ENCODE results near the gene SMG7.
A peak's percentile ranks its signal among the peaks of the same experiment; 100 is the strongest.

Gene SMG7

GRCh38 chr1:183454377-183454776 lies 17.9 kb upstream of the SMG7 start:
- peaks cover 5% of the 10 kb centered on the region for H3K36me3 Mint-ChIP-seq (ENCODE audit: insufficient read depth)

GRCh38 chr1:183456826-183457225 lies 15.5 kb upstream of the SMG7 start:
- Mint-ChIP-seq H3K4me3 (no peak overlapping the region), H3K27ac (no peak overlapping the region), H3K4me1 (ENCODE audit: low read depth in 2 of 2) (no peaks in the 10 kb centered on the region), H3K27me3 (peaks cover 71 to 77% of the 10 kb centered on the region in 2 donors), H3K36me3 (ENCODE audit: insufficient read depth) (peaks cover 5% of the 10 kb centered on the region), H3K9me3 (no peaks in the 10 kb centered on the region)
- DNase-seq (no peak), ATAC-seq (replicated peaks) (no peak)

More at GRCh38 chr1:183454377-183454776, 17.9 kb upstream of the SMG7 start:
- Mint-ChIP-seq H3K27ac (no peak overlapping the region), H3K4me1 (ENCODE audit: low read depth in 2 of 2) (no peaks in the 10 kb centered on the region), H3K9me3 (no peaks in the 10 kb centered on the region), H3K27me3 (peaks cover 50 to 54% of the 10 kb centered on the region in 2 donors), H3K4me3 (no peak overlapping the region)
- DNase-seq = no peak
- no peak for ATAC-seq (replicated peaks)

- H3K36me3 Mint-ChIP-seq (ENCODE audit: insufficient read depth) = peaks cover 5% of the 10 kb centered on the region
- no peaks in the 10 kb centered on the region for H3K4me1 Mint-ChIP-seq (ENCODE audit: low read depth in 2 of 2)
- no peak overlapping the region for H3K27ac Mint-ChIP-seq
- no peak overlapping the region for H3K4me3 Mint-ChIP-seq
- ATAC-seq (replicated peaks) = no peak
- H3K27me3 Mint-ChIP-seq = peaks cover 77 to 83% of the 10 kb centered on the region in 2 donors
- no peak for DNase-seq
- no peaks in the 10 kb centered on the region for H3K9me3 Mint-ChIP-seq
Measured at GRCh38 chr1:183457449-183457848, 14.8 kb upstream of the SMG7 start.

GRCh38 chr1:183460596-183460995 lies 11.7 kb upstream of the SMG7 start:
- no peaks in the 10 kb centered on the region for H3K9me3 Mint-ChIP-seq
- no peak for ATAC-seq (replicated peaks)
- peaks cover 81 to 88% of the 10 kb centered on the region in 2 donors for H3K27me3 Mint-ChIP-seq
- no peak overlapping the region for H3K4me3 Mint-ChIP-seq
- peaks cover 5% of the 10 kb centered on the region for H3K36me3 Mint-ChIP-seq (ENCODE audit: insufficient read depth)
- H3K27ac Mint-ChIP-seq = no peak overlapping the region
- H3K4me1 Mint-ChIP-seq (ENCODE audit: low read depth in 2 of 2) = no peaks in the 10 kb centered on the region
- no peak for DNase-seq

GRCh38 chr1:183461350-183461749 lies 10.9 kb upstream of the SMG7 start:
- H3K36me3 Mint-ChIP-seq (ENCODE audit: insufficient read depth) = peaks cover 5% of the 10 kb centered on the region
- H3K9me3 Mint-ChIP-seq = no peaks in the 10 kb centered on the region
- H3K27me3 Mint-ChIP-seq = peaks cover 75 to 85% of the 10 kb centered on the region in 2 donors
- no peak for ATAC-seq (replicated peaks)
- no peaks in the 10 kb centered on the region for H3K4me1 Mint-ChIP-seq (ENCODE audit: low read depth in 2 of 2)
- H3K27ac Mint-ChIP-seq = no peak overlapping the region
- DNase-seq = no peak
- no peak overlapping the region for H3K4me3 Mint-ChIP-seq

GRCh38 chr1:183463566-183463965 lies 8.7 kb upstream of the SMG7 start:
- Mint-ChIP-seq H3K36me3 (ENCODE audit: insufficient read depth) (peaks cover 5% of the 10 kb centered on the region), H3K9me3 (no peaks in the 10 kb centered on the region), H3K27ac (no peak overlapping the region), H3K4me3 (no peak overlapping the region), H3K4me1 (ENCODE audit: low read depth in 2 of 2) (no peaks in the 10 kb centered on the region), H3K27me3 (peaks cover 57 to 65% of the 10 kb centered on the region in 2 donors)
- DNase-seq (no peak), ATAC-seq (replicated peaks) (no peak)

- Mint-ChIP-seq H3K9me3 (no peaks in the 10 kb centered on the region), H3K4me1 (ENCODE audit: low read depth in 2 of 2) (peaks cover 5 to 9% of the 10 kb centered on the region in 2 donors), H3K27me3 (peaks cover 32 to 34% of the 10 kb centered on the region in 2 donors), H3K27ac (no peak overlapping the region), H3K4me3 (no peak overlapping the region), H3K36me3 (ENCODE audit: insufficient read depth) (peaks cover 18% of the 10 kb centered on the region)
- no peak for DNase-seq
- ATAC-seq (replicated peaks) = no peak
Measured at GRCh38 chr1:183466781-183467180, 5.5 kb upstream of the SMG7 start.

- Mint-ChIP-seq H3K9me3 (no peaks in the 10 kb centered on the region), H3K4me3 (no peak overlapping the region), H3K4me1 (ENCODE audit: low read depth in 2 of 2) (peaks cover 8 to 12% of the 10 kb centered on the region in 2 donors), H3K27ac (no peak overlapping the region), H3K27me3 (peaks cover 23 to 25% of the 10 kb centered on the region in 2 donors), H3K36me3 (ENCODE audit: insufficient read depth) (peaks cover 27% of the 10 kb centered on the region)
- ATAC-seq (replicated peaks) (no peak), DNase-seq (no peak)
Measured at GRCh38 chr1:183467687-183468086, 4.6 kb upstream of the SMG7 start.

- peaks cover 3 to 6% of the 10 kb centered on the region in 2 donors for H3K27me3 Mint-ChIP-seq
- peaks cover 30% of the 10 kb centered on the region for H3K36me3 Mint-ChIP-seq (ENCODE audit: insufficient read depth)
- H3K9me3 Mint-ChIP-seq = no peaks in the 10 kb centered on the region
- H3K4me3 Mint-ChIP-seq = peak overlapping the region; percentile 89 to 98
- ATAC-seq (replicated peaks) (peak; percentile 56), DNase-seq (peak; percentile 87 to 89 (median 88))
- peak overlapping the region; percentile 98 to 99 for H3K27ac Mint-ChIP-seq
- peaks cover 21 to 27% of the 10 kb centered on the region in 2 donors for H3K4me1 Mint-ChIP-seq (ENCODE audit: low read depth in 2 of 2)
Measured at GRCh38 chr1:183470147-183470960, 1.9 kb upstream of the SMG7 start.

- peak overlapping the region; percentile 89 to 98 for H3K4me3 Mint-ChIP-seq
- DNase-seq = peak; percentile 61 to 68 (median 66)
- peak; percentile 43 for ATAC-seq (replicated peaks)
- H3K4me1 Mint-ChIP-seq (ENCODE audit: low read depth in 2 of 2) = peaks cover 21 to 27% of the 10 kb centered on the region in 2 donors
- H3K27ac Mint-ChIP-seq = peak overlapping the region; percentile 98 to 99
- H3K27me3 Mint-ChIP-seq = no peaks in the 10 kb centered on the region
- H3K9me3 Mint-ChIP-seq = no peaks in the 10 kb centered on the region
- H3K36me3 Mint-ChIP-seq (ENCODE audit: insufficient read depth) = peaks cover 30% of the 10 kb centered on the region
Measured at GRCh38 chr1:183470961-183471742, 1.1 kb upstream of the SMG7 start.

- ATAC-seq (replicated peaks) (peak; percentile 56), DNase-seq (peak; percentile 88 to 92 (median 91))
- H3K4me3 Mint-ChIP-seq = peak overlapping the region; percentile 89 to 98
- H3K4me1 Mint-ChIP-seq (ENCODE audit: low read depth in 2 of 2) = peaks cover 21 to 27% of the 10 kb centered on the region in 2 donors
- H3K9me3 Mint-ChIP-seq = no peaks in the 10 kb centered on the region
- no peaks in the 10 kb centered on the region for H3K27me3 Mint-ChIP-seq
- peak overlapping the region; percentile 98 to 99 for H3K27ac Mint-ChIP-seq
- peaks cover 30% of the 10 kb centered on the region for H3K36me3 Mint-ChIP-seq (ENCODE audit: insufficient read depth)
Measured at GRCh38 chr1:183471743-183472487, 384 bp upstream of the SMG7 start.

GRCh38 chr1:183473217-183473536 lies 878 bp downstream of the SMG7 start:
- peaks cover 30% of the 10 kb centered on the region for H3K36me3 Mint-ChIP-seq (ENCODE audit: insufficient read depth)
- ATAC-seq (replicated peaks) = no peak
- H3K27ac Mint-ChIP-seq = peak overlapping the region; percentile 98 to 99
- no peak for DNase-seq
- no peaks in the 10 kb centered on the region for H3K9me3 Mint-ChIP-seq
- peak overlapping the region; percentile 89 to 98 for H3K4me3 Mint-ChIP-seq
- H3K27me3 Mint-ChIP-seq = no peaks in the 10 kb centered on the region
- H3K4me1 Mint-ChIP-seq (ENCODE audit: low read depth in 2 of 2) = peaks cover 22 to 29% of the 10 kb centered on the region in 2 donors

- peaks cover 19% of the 10 kb centered on the region for H3K36me3 Mint-ChIP-seq (ENCODE audit: insufficient read depth)
- peaks cover 37 to 51% of the 10 kb centered on the region in 2 donors for H3K4me1 Mint-ChIP-seq (ENCODE audit: low read depth in 2 of 2)
- H3K27ac Mint-ChIP-seq = no peak overlapping the region
- H3K9me3 Mint-ChIP-seq = no peaks in the 10 kb centered on the region
- H3K27me3 Mint-ChIP-seq = no peaks in the 10 kb centered on the region
- ATAC-seq (replicated peaks) (no peak), DNase-seq (no peak)
- no peak overlapping the region for H3K4me3 Mint-ChIP-seq
Measured at GRCh38 chr1:183476081-183476480, 3.8 kb downstream of the SMG7 start.
